Fibroblast of lung (primary cell): ENCODE results near the gene FNDC3B. TPM values are rescaled to one million over a fixed set of nuclear protein-coding genes. Genes with fewer than 3 reads are reported as not detected.

Experiments used
- DNase-seq, 2 donors: peaks; one replicate each; pipeline versions ENCODE4 v3.0.0 to v3.0.0-alpha.2; 2010; ENCODE audit warnings: low read depth in 2 of 2
- H2AFZ ChIP-seq: 2 replicates; pipeline ENCODE4 v1.5.1; 2012; ENCODE audit warnings: low read length, control low read depth, inconsistent platforms
- H3K27ac ChIP-seq: 2 replicates; pipeline ENCODE4 v1.5.1; 2011; ENCODE audit warnings: low read length, control low read depth; ENCODE audit not compliant: insufficient read depth
- H3K27me3 ChIP-seq: 2 replicates; pipeline ENCODE4 v1.5.1; 2011; ENCODE audit warnings: mild to moderate bottlenecking, low read length; ENCODE audit not compliant: control insufficient read depth, insufficient read depth
- H3K36me3 ChIP-seq: 2 replicates; pipeline ENCODE4 v1.5.1; 2011; ENCODE audit warnings: low read length; ENCODE audit not compliant: control insufficient read depth, insufficient read depth
- H3K4me1 ChIP-seq: 2 replicates; pipeline ENCODE4 v1.5.1; 2011; ENCODE audit warnings: low read length; ENCODE audit not compliant: control insufficient read depth, insufficient read depth; ENCODE audit errors: extremely low read depth
- H3K4me2 ChIP-seq: 2 replicates; pipeline ENCODE4 v1.5.1; 2011; ENCODE audit warnings: low read length, control low read depth; ENCODE audit not compliant: insufficient read depth; ENCODE audit errors: extremely low read depth
- H3K4me3 ChIP-seq, 4 experiments: fragments of 200-600 bp in 1 of 4; sonication (generic) in 1 of 4; replicated peaks in 1 of 4; 2 replicates each; pipeline ENCODE4 v1.5.1; 2011 to 2016; ENCODE audit warnings: low read length in 4 of 4, low read depth in 3 of 4, mild to moderate bottlenecking in 3 of 4, control low read depth in 2 of 4, inconsistent platforms in 1 of 4, mixed read lengths in 1 of 4; ENCODE audit not compliant: insufficient read depth in 1 of 4; ENCODE audit errors: control extremely low read depth in 1 of 4
- H3K79me2 ChIP-seq: 2 replicates; pipeline ENCODE4 v1.5.1; 2012; ENCODE audit warnings: mild to moderate bottlenecking, low read length, inconsistent platforms; ENCODE audit not compliant: control insufficient read depth, insufficient read depth
- H3K9ac ChIP-seq: 2 replicates; pipeline ENCODE4 v1.5.1; 2011; ENCODE audit warnings: mild to moderate bottlenecking, low read length, control low read depth; ENCODE audit not compliant: insufficient read depth
- H3K9me3 ChIP-seq: 2 replicates; pipeline ENCODE4 v1.5.1; 2012; ENCODE audit warnings: low read depth, low read length; ENCODE audit not compliant: control insufficient read depth, insufficient read depth
- H4K20me1 ChIP-seq: 2 replicates; pipeline ENCODE4 v1.5.1; 2011; ENCODE audit warnings: low read length; ENCODE audit not compliant: control insufficient read depth, insufficient read depth; ENCODE audit errors: extremely low read depth
- EZH2 ChIP-seq: IDR thresholded peaks from 2 replicates; pipeline ENCODE4 v1.5.1; 2012; ENCODE audit warnings: low read length, control low read depth, mild to moderate bottlenecking; ENCODE audit errors: missing control alignments
- polyA plus RNA-seq, 2 donors: library from polyadenylated mRNA; depleted of rRNA in 1 of 2; stranded (reverse) in 1 of 2; unstranded in 1 of 2; fragments of >200 nt; gene quantifications; 2 replicates each; pipeline ENCODE4 v1.2.1, GENCODE V29; 2011 to 2012; ENCODE audit warnings: missing spikeins in 1 of 2
- total RNA-seq: library from RNA; depleted of rRNA; stranded (reverse); fragments of >200 nt; gene quantifications from 2 replicates; pipeline ENCODE4 v1.2.1, GENCODE V29; 2014
- TF ChIP-seq, protein P1 (sequence below), 2 donors: IDR thresholded peaks in 1 of 2; conservative IDR thresholded peaks in 1 of 2; 1 replicate in 1 of 2; 2 replicates in 1 of 2; pipeline ENCODE4 v1.5.1; 2011 to 2012; ENCODE audit warnings: low read length in 2 of 2, control low read depth in 1 of 2, inconsistent platforms in 1 of 2, low read depth in 1 of 2, mild to moderate bottlenecking in 1 of 2

Gene FNDC3B
- total and polyA plus RNA-seq, 2 donors (not counting 1 experiment from before 2014, with no cell fraction given), result 26.1 to 76.8 TPM

DNA sequence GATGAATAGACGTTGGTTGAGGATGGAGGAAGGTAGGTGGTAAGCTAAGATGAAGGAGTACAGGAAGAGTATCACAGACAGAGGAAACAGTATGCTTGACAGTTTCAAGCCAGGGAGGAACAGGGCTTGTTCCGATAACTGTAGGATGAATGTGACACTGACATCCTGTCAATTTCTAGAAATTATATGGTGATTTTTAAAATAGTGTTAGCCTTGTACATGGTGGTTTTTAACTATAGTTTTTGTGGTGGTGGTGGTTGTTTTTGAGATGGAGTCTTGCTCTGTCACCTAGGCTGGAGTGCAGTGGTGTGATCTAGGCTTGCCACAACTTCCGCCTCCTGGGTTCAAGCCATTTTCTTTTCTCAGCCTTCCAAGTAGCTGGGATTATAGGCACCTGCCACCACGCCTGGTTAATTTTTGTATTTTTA, 92.8 kb downstream of the FNDC3B start:
- peaks cover 28% of the 10 kb centered on the region for H3K4me1 ChIP-seq

DNA sequence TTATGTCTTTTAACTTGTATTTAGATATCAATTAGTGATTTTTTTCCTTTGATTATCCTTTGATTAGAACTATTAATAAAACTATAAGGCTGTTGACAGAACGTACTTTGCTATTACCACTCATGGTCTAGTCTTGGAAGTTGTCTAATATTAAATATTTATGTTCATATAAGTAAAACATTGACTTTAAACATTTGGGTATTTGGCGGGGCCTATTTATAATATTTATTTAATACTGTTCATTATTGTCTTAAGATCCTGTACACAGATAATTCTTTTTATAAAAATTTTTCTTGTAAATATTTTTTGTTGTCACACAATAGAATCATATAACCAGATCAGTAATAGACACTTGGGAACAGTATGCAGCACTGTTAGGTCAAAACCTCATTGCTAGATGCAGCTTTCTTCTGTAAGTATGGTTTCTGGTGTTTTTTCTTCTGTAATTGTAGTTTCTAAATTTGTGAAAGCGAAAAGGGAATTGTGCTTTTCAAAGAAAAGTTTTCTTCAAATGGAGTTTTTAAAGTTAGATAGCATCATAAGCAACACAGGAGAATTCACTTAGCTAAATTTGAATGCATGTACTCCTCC, 93.4 kb downstream of the FNDC3B start:
- no peak for DNase-seq
- H3K27me3 ChIP-seq, result no peaks in the 10 kb centered on the region
- H3K9ac ChIP-seq, result no peak overlapping the region
- H4K20me1 ChIP-seq, result no peaks in the 10 kb centered on the region
- TF ChIP-seq, protein P1, sequence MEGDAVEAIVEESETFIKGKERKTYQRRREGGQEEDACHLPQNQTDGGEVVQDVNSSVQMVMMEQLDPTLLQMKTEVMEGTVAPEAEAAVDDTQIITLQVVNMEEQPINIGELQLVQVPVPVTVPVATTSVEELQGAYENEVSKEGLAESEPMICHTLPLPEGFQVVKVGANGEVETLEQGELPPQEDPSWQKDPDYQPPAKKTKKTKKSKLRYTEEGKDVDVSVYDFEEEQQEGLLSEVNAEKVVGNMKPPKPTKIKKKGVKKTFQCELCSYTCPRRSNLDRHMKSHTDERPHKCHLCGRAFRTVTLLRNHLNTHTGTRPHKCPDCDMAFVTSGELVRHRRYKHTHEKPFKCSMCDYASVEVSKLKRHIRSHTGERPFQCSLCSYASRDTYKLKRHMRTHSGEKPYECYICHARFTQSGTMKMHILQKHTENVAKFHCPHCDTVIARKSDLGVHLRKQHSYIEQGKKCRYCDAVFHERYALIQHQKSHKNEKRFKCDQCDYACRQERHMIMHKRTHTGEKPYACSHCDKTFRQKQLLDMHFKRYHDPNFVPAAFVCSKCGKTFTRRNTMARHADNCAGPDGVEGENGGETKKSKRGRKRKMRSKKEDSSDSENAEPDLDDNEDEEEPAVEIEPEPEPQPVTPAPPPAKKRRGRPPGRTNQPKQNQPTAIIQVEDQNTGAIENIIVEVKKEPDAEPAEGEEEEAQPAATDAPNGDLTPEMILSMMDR (conservative IDR thresholded peaks at IDR 0.05 in 1 of 2, IDR thresholded peaks at IDR 0.05 in 1 of 2; ENCODE audit: low read depth in 1 of 2, low read length in 2 of 2), result no peak
- no peak for TF ChIP-seq EZH2
- peaks cover 54% of the 10 kb centered on the region for H3K79me2 ChIP-seq
- H3K36me3 ChIP-seq, result no peaks in the 10 kb centered on the region
- H2AFZ ChIP-seq, result no peak overlapping the region
- H3K9me3 ChIP-seq, result no peaks in the 10 kb centered on the region
- H3K27ac ChIP-seq, result no peak overlapping the region
- no peak overlapping the region for H3K4me2 ChIP-seq
- peaks cover 30% of the 10 kb centered on the region for H3K4me1 ChIP-seq
- H3K4me3 ChIP-seq, result no peak overlapping the region

More for the DNA sequence above, 92.8 kb downstream of the FNDC3B start:
- Histone ChIP-seq H3K9me3 (no peaks in the 10 kb centered on the region), H3K9ac (no peak overlapping the region), H2AFZ (no peak overlapping the region), H3K4me3 (no peak overlapping the region), H3K36me3 (no peaks in the 10 kb centered on the region), H3K27me3 (no peaks in the 10 kb centered on the region), H3K27ac (no peak overlapping the region), H3K4me2 (no peak overlapping the region), H3K79me2 (peaks cover 54% of the 10 kb centered on the region), H4K20me1 (no peaks in the 10 kb centered on the region)
- DNase-seq, result no peak
- no peak for TF ChIP-seq EZH2
- TF ChIP-seq, protein P1 (conservative IDR thresholded peaks at IDR 0.05 in 1 of 2, IDR thresholded peaks at IDR 0.05 in 1 of 2; ENCODE audit: low read depth in 1 of 2, low read length in 2 of 2), result no peak

DNA sequence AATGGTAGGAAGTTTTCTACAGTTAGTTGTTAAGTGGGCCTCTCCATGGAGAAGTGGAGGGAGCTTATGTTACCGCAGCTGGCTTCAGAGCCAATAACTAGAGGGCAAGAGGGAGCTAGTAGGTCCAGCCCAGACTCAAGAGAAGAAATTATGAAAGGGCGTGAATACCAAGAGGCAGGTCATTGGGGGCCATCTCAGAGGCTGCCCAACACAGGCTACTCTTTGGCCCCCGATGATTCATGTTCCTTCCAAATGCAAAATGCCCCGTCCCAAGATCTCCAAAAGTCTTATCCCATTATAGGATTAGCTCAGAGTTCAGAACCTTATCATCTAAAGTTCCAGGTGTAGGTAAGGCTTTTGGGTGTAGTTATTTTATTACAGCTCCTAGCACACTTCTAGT, 94.5 kb downstream of the FNDC3B start:
- H3K27ac ChIP-seq, result peak overlapping the region; percentile 6
- no peaks in the 10 kb centered on the region for H3K27me3 ChIP-seq
- no peak overlapping the region for H3K9ac ChIP-seq
- H3K4me3 ChIP-seq, result no peak overlapping the region
- H3K4me1 ChIP-seq, result peaks cover 28% of the 10 kb centered on the region
- no peaks in the 10 kb centered on the region for H4K20me1 ChIP-seq
- no peak overlapping the region for H3K4me2 ChIP-seq
- no peak for DNase-seq
- H3K9me3 ChIP-seq, result no peaks in the 10 kb centered on the region
- H2AFZ ChIP-seq, result no peak overlapping the region
- peaks cover 53% of the 10 kb centered on the region for H3K79me2 ChIP-seq
- TF ChIP-seq, protein P1 (conservative IDR thresholded peaks at IDR 0.05 in 1 of 2, IDR thresholded peaks at IDR 0.05 in 1 of 2; ENCODE audit: low read depth in 1 of 2, low read length in 2 of 2), result no peak
- no peak for TF ChIP-seq EZH2
- no peaks in the 10 kb centered on the region for H3K36me3 ChIP-seq
